A549 (cell line): ENCODE results near the gene ST8SIA5. TPM values are rescaled to one million over a fixed set of nuclear protein-coding genes. Genes with fewer than 3 reads are reported as not detected.

Source experiments
- ATAC-seq, 2 experiments: fragments of 200-7000 bp in 1 of 2; fragments of >200 bp in 1 of 2; cut with Nextera tagmentation in 1 of 2; cut with Tn5 transposase in 1 of 2; 3 replicates each; pipeline versions ENCODE4 v1.8.0 to v1.9.1; 2018 to 2020; ENCODE audit warnings: mild to moderate bottlenecking in 1 of 2, moderate library complexity in 1 of 2
- CTCF ChIA-PET: fragments of 300-600 bp; sonication (Branson Sonifier 250); formaldehyde crosslinking; extraction: SDS; loops from one replicate; lab custom pipeline; 2021; ENCODE audit warnings: antibody characterized with exemption, inconsistent platforms; lab: Yijun Ruan, JAX
- POLR2A ChIA-PET: fragments of 350-600 bp; formaldehyde crosslinking; extraction: SDS; loops from one replicate; lab custom pipeline; 2021; ENCODE audit warnings: antibody characterized with exemption, inconsistent platforms; lab: Yijun Ruan, JAX
- DNase-seq, 2 experiments: peaks; one replicate each; pipeline versions ENCODE4 v3.0.0 to v3.0.0-alpha.2; 2011 to 2016; ENCODE audit warnings: low read depth in 1 of 2, low spot score in 1 of 2
- FAIRE-seq: peaks from 2 replicates; lab custom pipeline; 2011; peaks lifted over from hg19 to GRCh38; lab: Jason Lieb, UNC
- H3K27ac ChIP-seq, 2 experiments: fragments of >200 bp; sonication (Bioruptor Twin); formaldehyde crosslinking; 3 replicates each; pipeline ENCODE4 v1.5.1; 2016 to 2017
- H3K4me1 ChIP-seq: fragments of >200 bp; sonication (Bioruptor Twin); formaldehyde crosslinking; 3 replicates; pipeline ENCODE4 v1.6.1; 2016
- H3K4me2 ChIP-seq: fragments of >200 bp; sonication (Bioruptor Twin); formaldehyde crosslinking; 3 replicates; pipeline ENCODE4 v1.6.1; 2016
- H3K4me3 ChIP-seq: fragments of >200 bp; sonication (Bioruptor Twin); formaldehyde crosslinking; 3 replicates; pipeline ENCODE4 v1.5.1; 2016
- H3K9me3 ChIP-seq: fragments of >200 bp; sonication (Bioruptor Twin); formaldehyde crosslinking; 3 replicates; pipeline ENCODE4 v1.6.1; 2016
- BHLHE40 ChIP-seq: IDR thresholded peaks from 2 replicates; pipeline ENCODE4 v1.6.1; 2012; ENCODE audit warnings: low read depth, low read length, inconsistent platforms
- CBX8 ChIP-seq: fragments of 200-600 bp; sonication (generic); IDR thresholded peaks from 2 replicates; pipeline ENCODE4 v1.6.1; 2016
- CEBPB ChIP-seq, 2 experiments: fragments of >200 bp in 1 of 2; sonication (Bioruptor Twin) in 1 of 2; formaldehyde crosslinking in 1 of 2; IDR thresholded peaks; 2 replicates each; pipeline ENCODE4 v1.6.1; 2012 to 2016
- CHD2 ChIP-seq: fragments of 150-350 bp; IDR thresholded peaks from 2 replicates; pipeline ENCODE4 v1.6.1; 2014; ENCODE audit warnings: low read length; ENCODE audit not compliant: partially characterized antibody
- EHF ChIP-seq: fragments of 250-450 bp; sonication (Bioruptor Pico); IDR thresholded peaks from 2 replicates; pipeline ENCODE4 v1.5.0; 2020; ENCODE audit warnings: mild to moderate bottlenecking
- EHMT2 ChIP-seq: fragments of 200-600 bp; sonication (generic); IDR thresholded peaks from 2 replicates; pipeline ENCODE4 v1.6.1; 2016; ENCODE audit warnings: antibody characterized with exemption, low read depth, mild to moderate bottlenecking, moderate library complexity
- ELK1 ChIP-seq: fragments of 150-350 bp; IDR thresholded peaks from 2 replicates; pipeline ENCODE4 v1.6.1; 2014; ENCODE audit warnings: low read depth, mild to moderate bottlenecking, low read length
- EP300 ChIP-seq, 2 experiments: fragments of >200 bp; sonication (Bioruptor Twin); formaldehyde crosslinking; IDR thresholded peaks; 2 replicates in 1 of 2; 3 replicates in 1 of 2; pipeline ENCODE4 v1.6.1; 2016 to 2017
- FOSB ChIP-seq: fragments of 250-450 bp; sonication (Bioruptor Pico); IDR thresholded peaks from 2 replicates; pipeline ENCODE4 v1.5.0; 2020; ENCODE audit warnings: mild to moderate bottlenecking, moderate library complexity
- FOXS1 ChIP-seq: fragments of 250-450 bp; sonication (Bioruptor Pico); IDR thresholded peaks from 2 replicates; pipeline ENCODE4 v1.5.0; 2020; ENCODE audit warnings: mild to moderate bottlenecking, moderate library complexity
- HDAC2 ChIP-seq: fragments of 200-600 bp; sonication (generic); IDR thresholded peaks from 2 replicates; pipeline ENCODE4 v1.6.1; 2016
- HEYL ChIP-seq: fragments of 250-450 bp; sonication (Bioruptor Pico); IDR thresholded peaks from 2 replicates; pipeline ENCODE4 v1.8.0; 2021; ENCODE audit warnings: mild to moderate bottlenecking, moderate library complexity
- HMGXB4 ChIP-seq: fragments of 250-450 bp; sonication (Bioruptor Pico); IDR thresholded peaks from 2 replicates; pipeline ENCODE4 v1.5.0; 2021; ENCODE audit warnings: mild to moderate bottlenecking, moderate library complexity, borderline replicate concordance
- HOXA7 ChIP-seq: fragments of 250-450 bp; sonication (Bioruptor Pico); IDR thresholded peaks from 2 replicates; pipeline ENCODE4 v1.5.0; 2020; ENCODE audit warnings: mild to moderate bottlenecking, moderate library complexity
- HOXB5 ChIP-seq: fragments of 250-450 bp; sonication (Bioruptor Pico); IDR thresholded peaks from 2 replicates; pipeline ENCODE4 v1.5.0; 2020; ENCODE audit warnings: mild to moderate bottlenecking, moderate library complexity
- JUNB ChIP-seq: fragments of >200 bp; sonication (Bioruptor Twin); formaldehyde crosslinking; IDR thresholded peaks from 2 replicates; pipeline ENCODE4 v1.6.1; 2016
- KDM1A ChIP-seq: fragments of 200-600 bp; sonication (generic); IDR thresholded peaks from 2 replicates; pipeline ENCODE4 v1.6.1; 2016; ENCODE audit warnings: low read depth, mild to moderate bottlenecking
- MYC ChIP-seq: IDR thresholded peaks from 2 replicates; pipeline ENCODE4 v1.6.1; 2012; ENCODE audit warnings: mild to moderate bottlenecking, inconsistent platforms, low read length, improper control_type of control experiment, borderline replicate concordance
- NR3C1 ChIP-seq: fragments of >200 bp; sonication (Bioruptor Twin); formaldehyde crosslinking; IDR thresholded peaks from 3 replicates; pipeline ENCODE4 v1.6.1; 2017
- PBX3 ChIP-seq: IDR thresholded peaks from 2 replicates; pipeline ENCODE4 v1.6.1; 2012
- POLR2A ChIP-seq: IDR thresholded peaks from 2 replicates; pipeline ENCODE4 v1.6.1; 2012; ENCODE audit warnings: mild to moderate bottlenecking, low read length
- POLR2AphosphoS2 ChIP-seq: conservative IDR thresholded peaks from 2 replicates; pipeline ENCODE4 v1.6.1; 2012; ENCODE audit warnings: low read length, improper control_type of control experiment, inconsistent platforms
- RARB ChIP-seq: fragments of 250-450 bp; sonication (Bioruptor Pico); IDR thresholded peaks from 2 replicates; pipeline ENCODE4 v1.8.0; 2021; ENCODE audit warnings: mild to moderate bottlenecking, moderate library complexity
- RNF2 ChIP-seq: fragments of 200-600 bp; sonication (generic); IDR thresholded peaks from 2 replicates; pipeline ENCODE4 v1.6.1; 2016; ENCODE audit warnings: low read depth, mild to moderate bottlenecking, antibody characterized with exemption, moderate library complexity, borderline replicate concordance
- SMC3 ChIP-seq: fragments of >200 bp; sonication (Bioruptor Twin); formaldehyde crosslinking; IDR thresholded peaks from 3 replicates; pipeline ENCODE4 v1.6.1; 2018; ENCODE audit warnings: inconsistent platforms
- SREBF2 ChIP-seq: fragments of 450-650 bp; IDR thresholded peaks from 2 replicates; pipeline ENCODE4 v1.6.1; 2014; ENCODE audit warnings: mild to moderate bottlenecking, moderate library complexity
- TFCP2L1 ChIP-seq: fragments of 250-450 bp; sonication (Bioruptor Pico); IDR thresholded peaks from 2 replicates; pipeline ENCODE4 v1.5.0; 2021; ENCODE audit warnings: mild to moderate bottlenecking
- ZC3H11A ChIP-seq: fragments of 450-650 bp; IDR thresholded peaks from 2 replicates; pipeline ENCODE4 v1.6.1; 2014; ENCODE audit warnings: antibody characterized with exemption, mild to moderate bottlenecking
- ZFP36 ChIP-seq: fragments of 450-650 bp; IDR thresholded peaks from 2 replicates; pipeline ENCODE4 v1.6.1; 2014; ENCODE audit warnings: borderline replicate concordance; ENCODE audit not compliant: partially characterized antibody
- ZSCAN20 ChIP-seq: fragments of 250-450 bp; sonication (Bioruptor Pico); IDR thresholded peaks from 2 replicates; pipeline ENCODE4 v1.8.0; 2022; ENCODE audit warnings: mild to moderate bottlenecking, moderate library complexity
- WGBS: methylation state at CpG from one replicate; pipeline ENCODE4 v1.1.6; 2017; ENCODE audit errors: missing lambda C conversion rate; 5-methylcytosine and 5-hydroxymethylcytosine counted together
- polyA plus RNA-seq, 4 experiments: library from polyadenylated mRNA; depleted of rRNA in 3 of 4; stranded (reverse); fragments of >200 nt; fragmentation: RNase III in 1 of 4; extraction: RNeasy Plus Mini Kit Qiagen cat#74134 plus additional on column Dnase treatment in 1 of 4; gene quantifications; 2 replicates in 3 of 4; 3 replicates in 1 of 4; pipeline ENCODE4 v1.2.3, GENCODE V29; 2011 to 2017
- TF ChIP-seq, protein P1 (sequence below): IDR thresholded peaks from 2 replicates; pipeline ENCODE4 v1.6.1; 2012

The ST8SIA5 gene
- polyA plus RNA-seq, 2 of the 4 experiments (the other 2 are of a cell fraction) = not detected

DNA sequence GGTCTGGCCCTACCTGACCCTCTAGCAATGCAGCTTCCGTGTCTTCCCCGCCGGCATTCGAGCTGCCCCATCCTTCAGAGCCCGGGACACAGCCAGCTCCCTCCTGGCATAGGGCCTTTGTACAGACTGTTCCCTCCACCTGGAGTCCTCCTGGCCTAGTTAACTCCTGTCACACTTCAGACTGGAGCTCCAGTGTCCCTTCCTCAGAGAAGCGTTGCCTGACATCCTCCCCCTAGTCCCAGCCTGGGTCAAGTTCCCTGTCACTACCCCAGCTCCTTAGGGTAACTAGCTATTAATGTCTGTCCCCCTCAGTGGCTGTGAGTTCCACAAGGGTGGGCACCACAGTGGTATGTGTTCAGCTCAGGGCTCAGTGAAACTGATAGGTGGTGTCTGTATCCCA is 54.4 kb downstream of the ST8SIA5 start:
- CTCF ChIA-PET = interaction anchor here (0.8 to 1.4 kb wide), 3 partner anchors 9 to 421 kb away, joined by 3 to 5 read pairs (median 4); no protein-coding TSS in a partner anchor
- ATAC-seq = no peak; a peak in 1 of 6 replicates
- no peak overlapping the region for H3K27ac ChIP-seq
- no peak for TF ChIP-seq BHLHE40
- TF ChIP-seq CHD2 = no peak
- TF ChIP-seq PBX3 = no peak
- no peak for TF ChIP-seq SMC3
- TF ChIP-seq, protein P1, sequence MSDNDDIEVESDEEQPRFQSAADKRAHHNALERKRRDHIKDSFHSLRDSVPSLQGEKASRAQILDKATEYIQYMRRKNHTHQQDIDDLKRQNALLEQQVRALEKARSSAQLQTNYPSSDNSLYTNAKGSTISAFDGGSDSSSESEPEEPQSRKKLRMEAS = no peak
- no peak for TF ChIP-seq HOXB5 (CRISPR knock-in tag)
- TF ChIP-seq FOSB (CRISPR knock-in tag) = no peak
- TF ChIP-seq ZSCAN20 (CRISPR knock-in tag) = no peak
- no peak for TF ChIP-seq ZFP36
- no peak for TF ChIP-seq HDAC2
- no peak for TF ChIP-seq SREBF2
- no peak for TF ChIP-seq POLR2A
- TF ChIP-seq HEYL (CRISPR knock-in tag) = no peak
- no peak for TF ChIP-seq EHMT2
- TF ChIP-seq NR3C1 = no peak
- no peaks in the 10 kb centered on the region for H3K9me3 ChIP-seq
- H3K4me3 ChIP-seq = no peak overlapping the region
- FAIRE-seq = no peak
- 73% methylated on average over 6 of the region's 6 CpGs for WGBS
- H3K4me2 ChIP-seq = no peak overlapping the region
- no peaks in the 10 kb centered on the region for H3K4me1 ChIP-seq
- DNase-seq = no peak
- POLR2A ChIA-PET = no interaction called here

DNA sequence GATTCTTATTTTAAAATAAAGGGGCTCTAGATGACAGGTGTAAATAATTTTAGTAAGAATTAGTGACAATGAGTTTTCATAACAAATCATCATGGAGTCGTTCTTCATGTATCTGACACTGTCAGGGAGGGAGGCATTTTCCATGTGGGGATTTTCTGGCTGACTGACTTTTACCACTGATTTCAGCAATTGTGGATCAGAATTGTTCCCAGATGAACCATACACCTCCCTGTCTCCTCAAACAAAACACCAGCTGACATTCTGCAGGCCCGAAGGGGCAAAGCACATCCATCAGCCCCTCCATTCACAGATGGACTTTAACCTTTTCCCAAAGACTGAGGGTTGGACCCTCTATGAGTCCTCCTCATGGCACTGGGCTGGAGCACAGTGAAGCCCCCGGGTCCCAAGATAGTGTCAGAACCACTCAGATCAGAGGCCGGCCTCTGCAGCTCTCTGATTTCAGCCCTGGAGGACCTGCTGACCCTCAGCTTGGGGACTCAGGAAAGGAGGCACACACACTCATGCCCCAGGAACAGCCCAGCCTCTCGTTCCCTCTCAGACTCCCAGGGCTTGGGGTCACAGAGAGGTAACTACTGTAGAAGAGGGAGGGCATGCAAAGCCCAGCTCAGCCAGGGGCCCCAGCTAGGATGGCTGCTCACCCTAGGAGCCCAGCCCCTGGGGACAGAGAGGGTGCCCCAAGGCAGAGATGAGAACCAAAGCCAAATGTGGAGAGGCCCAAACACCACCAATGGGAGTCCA is 56.6 kb downstream of the ST8SIA5 start:
- ATAC-seq (no peak), FAIRE-seq (no peak), DNase-seq (no peak)
- ChIA-PET POLR2A (no interaction called here), CTCF (no interaction called here)
- Histone ChIP-seq H3K9me3 (no peaks in the 10 kb centered on the region), H3K4me2 (no peak overlapping the region), H3K4me3 (no peak overlapping the region), H3K4me1 (no peaks in the 10 kb centered on the region), H3K27ac (no peak overlapping the region)
- TF ChIP-seq EP300 (IDR thresholded peaks at IDR 0.05) = no peak
- TF ChIP-seq HEYL (CRISPR knock-in tag) = no peak
- TF ChIP-seq EHF = no peak
- no peak for TF ChIP-seq FOXS1 (CRISPR knock-in tag)
- TF ChIP-seq ELK1 = no peak
- TF ChIP-seq ZSCAN20 (CRISPR knock-in tag) = no peak
- no peak for TF ChIP-seq JUNB
- WGBS = 46% methylated on average over 4 of the region's 5 CpGs

DNA sequence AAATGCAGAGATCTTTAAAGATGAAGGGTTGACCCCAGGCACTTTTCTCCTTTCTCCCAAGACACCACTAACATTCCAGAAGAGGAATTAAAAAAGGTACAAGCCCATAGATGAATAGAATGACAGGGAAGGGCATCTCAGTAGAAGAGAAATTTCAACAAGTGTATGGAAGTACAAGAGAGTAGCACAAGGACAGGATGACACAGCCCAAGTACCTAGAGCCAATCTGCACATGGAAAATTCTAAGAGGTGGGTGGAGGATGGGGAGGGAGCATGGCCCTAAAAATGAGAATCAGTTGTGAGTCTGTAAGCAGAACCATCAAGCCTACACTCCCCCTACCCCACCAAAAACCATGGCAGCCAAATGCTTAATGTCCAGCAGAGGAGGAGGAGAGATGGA is 60.2 kb downstream of the ST8SIA5 start:
- no peak overlapping the region for H3K4me2 ChIP-seq
- FAIRE-seq = no peak
- no peak overlapping the region for H3K27ac ChIP-seq
- H3K4me3 ChIP-seq = no peak overlapping the region
- DNase-seq = no peak
- POLR2A ChIA-PET = no interaction called here
- ATAC-seq = no peak
- no peaks in the 10 kb centered on the region for H3K4me1 ChIP-seq
- CTCF ChIA-PET = no interaction called here
- no peaks in the 10 kb centered on the region for H3K9me3 ChIP-seq
- TF ChIP-seq KDM1A (no peak), ZSCAN20 (CRISPR knock-in tag) (no peak), CHD2 (no peak), RNF2 (no peak), POLR2AphosphoS2 (no peak), RARB (CRISPR knock-in tag) (no peak), ELK1 (no peak), HOXA7 (CRISPR knock-in tag) (no peak), CBX8 (no peak), HMGXB4 (CRISPR knock-in tag) (no peak), EHF (no peak), HDAC2 (no peak), ZC3H11A (no peak), CEBPB (IDR thresholded peaks at IDR 0.05) (no peak), FOSB (CRISPR knock-in tag) (no peak), MYC (no peak), TFCP2L1 (CRISPR knock-in tag) (no peak)
